Measurements from ENCODE around the gene AIF1.
"Not testable (repeated sequence)": the region's sequence is repeated elsewhere in the genome, so short reads cannot be mapped to it uniquely, and the experiment has no call there.

The AIF1 gene

DNA sequence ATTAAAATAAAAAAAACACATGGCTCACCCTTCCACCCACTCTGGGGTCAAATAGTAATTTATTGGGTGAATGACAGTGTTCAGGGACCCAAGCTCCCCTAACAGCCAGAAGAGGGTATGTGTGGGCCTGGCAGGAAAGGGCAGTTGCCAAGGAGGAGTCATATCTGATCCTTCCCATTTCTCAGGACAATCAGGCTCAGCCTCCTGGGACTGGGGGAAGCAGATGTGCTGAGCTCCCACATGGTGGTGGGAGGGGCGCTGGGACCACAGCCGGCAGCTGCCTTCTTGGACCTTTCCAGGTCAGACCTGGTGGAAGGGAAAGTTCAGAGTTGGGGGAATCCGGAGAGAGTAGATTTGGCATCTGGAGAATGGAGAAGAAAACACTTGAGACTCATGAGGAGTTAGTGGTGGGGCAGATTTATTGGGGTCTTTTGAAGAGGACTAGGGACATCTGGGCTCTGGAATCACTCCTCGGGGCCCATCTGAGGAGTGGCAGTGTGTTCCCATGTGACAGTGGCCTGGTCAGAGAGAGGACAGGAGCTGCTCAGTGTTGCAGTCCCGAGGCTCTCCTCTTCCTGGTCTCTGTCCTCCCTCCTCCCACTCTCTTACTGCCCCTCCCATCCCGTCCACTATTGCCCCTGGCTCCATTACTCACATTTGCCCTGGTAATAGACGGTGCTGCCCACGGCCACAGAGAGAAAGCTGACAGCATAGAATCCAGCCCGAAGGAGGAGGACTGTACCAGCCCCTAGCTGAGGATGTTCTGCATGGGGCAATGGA is 26.0 kb upstream of the AIF1 start:
- Histone ChIP-seq H3K4me1 (ENCODE audit: insufficient read depth, low read length) (peaks cover 6% of the 10 kb centered on the region; the same call in 1 of the 2 replicates), H3K9ac (ENCODE audit: low read depth, low read length) (no peak overlapping the region)

DNA sequence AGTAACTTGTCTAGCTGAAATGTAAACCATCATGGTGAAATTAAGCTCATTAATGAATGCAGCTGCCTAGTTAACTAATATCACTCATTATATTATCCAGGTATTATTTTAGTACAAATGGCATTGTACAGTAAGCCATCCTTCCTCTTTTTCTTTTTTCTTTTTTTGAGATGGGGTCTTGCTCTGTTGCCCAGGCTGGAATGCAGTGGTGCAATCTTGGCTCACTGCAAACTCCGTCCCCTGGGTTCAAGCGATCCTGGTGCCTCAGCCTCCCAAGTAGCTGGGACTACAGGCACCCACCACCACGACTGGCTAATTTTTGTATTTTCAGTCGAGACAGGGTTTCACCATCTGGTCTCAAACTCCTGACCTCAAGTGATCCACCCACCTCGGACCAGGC is 24.3 kb upstream of the AIF1 start:
- not testable (repeated sequence) for H3K36me3 ChIP-seq (ENCODE audit: insufficient read depth, low read length); H3K4me1 ChIP-seq (ENCODE audit: insufficient read depth, low read length); H3K9me3 ChIP-seq (ENCODE audit: control insufficient read depth, insufficient read depth, low read length); H3K9ac ChIP-seq (ENCODE audit: low read depth, low read length)

More for the DNA sequence above, 26.0 kb upstream of the AIF1 start:
- no peaks in the 10 kb centered on the region for H3K9me3 ChIP-seq (ENCODE audit: control insufficient read depth, insufficient read depth, low read length)
- H3K36me3 ChIP-seq (ENCODE audit: insufficient read depth, low read length), result no peaks in the 10 kb centered on the region

DNA sequence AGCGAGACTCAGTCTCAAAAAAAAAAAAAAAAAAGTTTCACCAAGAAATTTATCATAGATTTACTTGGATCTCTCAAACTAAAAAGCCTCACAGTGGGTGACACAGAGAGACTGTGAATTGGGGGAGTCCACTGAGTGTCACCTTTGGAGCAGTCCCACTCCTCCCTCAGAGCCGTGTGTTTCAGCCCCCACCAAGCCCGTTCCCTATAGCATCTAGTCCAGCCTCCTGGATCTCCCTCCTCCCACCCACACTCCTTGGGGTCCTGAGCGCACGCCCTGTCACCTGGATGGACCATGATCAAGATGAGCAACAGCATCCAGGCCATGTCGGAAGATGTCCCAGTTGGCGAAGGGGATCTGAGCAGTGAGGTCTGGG is 22.6 kb upstream of the AIF1 start:
- Histone ChIP-seq H3K9me3 (ENCODE audit: control insufficient read depth, insufficient read depth, low read length) (no peaks in the 10 kb centered on the region), H3K36me3 (ENCODE audit: insufficient read depth, low read length) (no peaks in the 10 kb centered on the region), H3K4me1 (ENCODE audit: insufficient read depth, low read length) (peaks cover 6% of the 10 kb centered on the region; the same call in 1 of the 2 replicates), H3K9ac (ENCODE audit: low read depth, low read length) (no peak overlapping the region)

DNA sequence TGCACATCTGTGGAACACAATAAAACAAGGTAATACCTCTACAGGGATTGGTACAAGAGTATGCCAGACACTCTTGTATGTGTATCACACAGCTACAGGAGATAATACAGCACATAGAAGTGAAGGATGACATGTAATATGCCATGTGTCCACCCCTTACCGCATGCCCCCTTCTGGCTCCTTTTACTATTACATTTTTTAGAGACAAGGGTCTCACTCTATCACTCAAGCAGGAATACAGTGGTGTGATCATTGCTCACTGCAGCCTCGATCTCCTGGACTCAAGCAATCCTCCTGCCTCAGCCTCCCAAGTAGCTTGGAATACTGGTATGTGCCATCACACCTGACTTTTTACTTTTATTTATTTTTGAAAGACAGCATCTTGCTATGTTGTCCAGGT is 18.0 kb upstream of the AIF1 start:
- Histone ChIP-seq H3K9ac (ENCODE audit: low read depth, low read length) (no peak overlapping the region), H3K36me3 (ENCODE audit: insufficient read depth, low read length) (no peaks in the 10 kb centered on the region), H3K9me3 (ENCODE audit: control insufficient read depth, insufficient read depth, low read length) (no peaks in the 10 kb centered on the region), H3K4me1 (ENCODE audit: insufficient read depth, low read length) (peaks cover 4% of the 10 kb centered on the region)

DNA sequence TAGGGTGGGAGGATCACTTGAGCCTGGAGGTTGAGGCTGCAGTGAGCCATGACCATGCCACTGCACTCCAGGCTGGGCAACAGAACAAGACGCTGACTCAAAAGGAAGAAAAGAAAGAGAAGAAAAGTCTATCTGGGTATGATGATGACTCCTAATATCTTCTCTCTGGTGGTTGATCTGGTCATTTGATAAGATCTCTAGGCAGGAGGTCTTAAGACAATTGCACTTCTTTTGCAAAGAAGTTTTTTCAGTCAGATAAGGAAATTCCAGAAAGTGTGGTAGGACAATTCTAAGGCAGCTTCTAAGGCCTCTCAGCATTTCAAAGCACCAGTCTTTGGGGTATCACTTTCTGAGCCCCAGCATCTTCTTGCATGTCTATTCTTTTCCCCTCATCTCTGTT is 7.7 kb upstream of the AIF1 start:
- H3K9me3 ChIP-seq (ENCODE audit: control insufficient read depth, insufficient read depth, low read length), result no peaks in the 10 kb centered on the region
- H3K4me1 ChIP-seq (ENCODE audit: insufficient read depth, low read length), result 0 out of 2 replicates have a peak, but pooled peaks cover 3% of the 10 kb centered on the region
- no peaks in the 10 kb centered on the region for H3K36me3 ChIP-seq (ENCODE audit: insufficient read depth, low read length)
- no peak overlapping the region for H3K9ac ChIP-seq (ENCODE audit: low read depth, low read length)

DNA sequence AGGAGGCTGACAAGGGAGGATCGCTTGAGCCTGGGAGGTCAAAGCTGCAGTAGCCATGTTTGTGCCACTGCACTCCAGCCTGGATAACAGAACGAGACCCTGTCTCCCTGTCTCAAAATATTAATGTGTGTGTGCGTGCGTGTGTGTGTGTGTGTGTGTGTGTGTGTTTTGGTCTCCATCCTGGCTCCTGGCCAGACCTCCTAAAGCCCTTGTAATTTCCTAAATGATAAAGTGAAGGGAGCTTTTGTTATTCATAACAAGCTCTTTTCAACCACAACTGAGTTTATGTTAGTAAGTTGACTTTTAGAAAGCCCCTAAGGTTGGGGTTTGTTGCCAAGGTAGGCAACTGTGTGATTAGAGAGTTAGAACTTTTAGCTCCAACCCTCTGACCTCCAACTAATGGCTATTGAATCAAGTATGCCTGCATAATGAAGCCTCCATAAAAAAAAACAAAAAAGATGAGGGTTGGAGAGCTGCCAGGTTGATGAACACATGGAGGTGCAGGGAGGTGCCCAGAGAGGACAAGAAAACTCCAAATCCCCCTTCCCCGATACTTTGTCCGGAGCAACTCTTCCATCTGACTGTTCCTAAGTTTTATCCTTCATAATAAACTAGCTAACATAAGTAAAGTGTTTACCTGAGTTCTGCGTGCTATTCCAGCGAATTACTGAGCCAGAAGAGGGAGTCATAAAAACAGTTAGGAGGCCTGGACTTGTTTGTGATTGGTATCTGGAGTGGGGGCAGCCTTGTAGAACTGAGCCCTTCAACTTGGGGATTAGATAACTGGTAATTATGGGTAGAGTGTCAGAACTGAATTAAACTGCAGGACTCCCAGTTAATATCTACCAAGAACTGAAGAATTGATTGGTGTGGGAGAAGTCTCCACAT is 5.3 kb upstream of the AIF1 start:
- Histone ChIP-seq H3K9ac (ENCODE audit: low read depth, low read length) (no peak overlapping the region), H3K36me3 (ENCODE audit: insufficient read depth, low read length) (no peaks in the 10 kb centered on the region), H3K9me3 (ENCODE audit: control insufficient read depth, insufficient read depth, low read length) (no peaks in the 10 kb centered on the region), H3K4me1 (ENCODE audit: insufficient read depth, low read length) (peaks cover 10% of the 10 kb centered on the region; the same call in 1 of the 2 replicates)

DNA sequence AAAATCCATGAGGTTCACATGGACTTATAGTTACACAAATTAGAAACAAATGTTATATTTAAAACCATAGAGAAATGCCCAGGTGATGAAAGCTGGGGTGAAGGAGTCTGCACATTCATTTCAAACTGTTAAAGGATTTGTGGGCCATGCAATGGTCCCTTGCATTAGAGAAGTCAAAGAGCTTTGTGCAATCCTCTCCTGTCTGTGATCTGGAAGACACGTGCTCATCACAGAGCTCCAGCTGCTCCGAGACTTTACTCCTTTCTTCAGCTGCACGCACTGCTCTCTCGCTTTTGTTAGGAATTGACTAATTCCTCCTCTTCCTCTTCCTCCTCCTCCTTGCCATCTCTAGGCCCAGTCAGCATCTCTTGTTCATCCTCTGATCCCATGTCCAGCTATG is 4.1 kb upstream of the AIF1 start:
- H3K9ac ChIP-seq (ENCODE audit: low read depth, low read length), result no peak overlapping the region
- peaks cover 22% of the 10 kb centered on the region; the same call in 1 of the 2 replicates for H3K4me1 ChIP-seq (ENCODE audit: insufficient read depth, low read length)
- no peaks in the 10 kb centered on the region for H3K36me3 ChIP-seq (ENCODE audit: insufficient read depth, low read length)
- no peaks in the 10 kb centered on the region for H3K9me3 ChIP-seq (ENCODE audit: control insufficient read depth, insufficient read depth, low read length)

DNA sequence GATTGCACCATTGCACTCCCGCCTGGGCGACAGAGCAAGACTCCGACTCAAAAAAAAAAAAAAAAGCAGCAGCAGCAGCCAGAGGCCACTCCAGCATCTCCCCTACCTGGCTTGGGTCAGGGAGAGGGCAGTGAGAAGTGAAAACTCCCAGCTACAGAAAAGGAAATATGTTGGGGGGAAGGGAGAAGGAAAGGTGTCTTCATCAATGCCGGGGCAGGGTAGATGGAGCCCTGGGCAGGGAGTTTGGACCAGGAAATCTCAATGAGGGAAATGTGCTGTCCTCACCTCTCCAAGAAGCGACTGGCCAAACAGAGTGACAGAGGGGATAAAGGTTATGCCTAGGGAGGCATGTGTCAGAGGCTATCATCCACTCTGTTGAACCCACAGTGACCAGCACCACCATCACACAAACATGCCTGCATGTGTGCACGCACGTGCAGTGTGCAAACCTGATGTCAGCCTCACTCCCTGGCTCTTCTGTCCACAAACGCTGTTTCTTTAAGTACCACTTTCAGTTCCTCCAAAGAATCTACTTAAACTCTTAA is 887 bp upstream of the AIF1 start:
- Histone ChIP-seq H3K4me1 (ENCODE audit: insufficient read depth, low read length) (peaks cover 25% of the 10 kb centered on the region; the same call in 1 of the 2 replicates), H3K9ac (ENCODE audit: low read depth, low read length) (no peak overlapping the region), H3K9me3 (ENCODE audit: control insufficient read depth, insufficient read depth, low read length) (no peaks in the 10 kb centered on the region), H3K36me3 (ENCODE audit: insufficient read depth, low read length) (no peaks in the 10 kb centered on the region)

DNA sequence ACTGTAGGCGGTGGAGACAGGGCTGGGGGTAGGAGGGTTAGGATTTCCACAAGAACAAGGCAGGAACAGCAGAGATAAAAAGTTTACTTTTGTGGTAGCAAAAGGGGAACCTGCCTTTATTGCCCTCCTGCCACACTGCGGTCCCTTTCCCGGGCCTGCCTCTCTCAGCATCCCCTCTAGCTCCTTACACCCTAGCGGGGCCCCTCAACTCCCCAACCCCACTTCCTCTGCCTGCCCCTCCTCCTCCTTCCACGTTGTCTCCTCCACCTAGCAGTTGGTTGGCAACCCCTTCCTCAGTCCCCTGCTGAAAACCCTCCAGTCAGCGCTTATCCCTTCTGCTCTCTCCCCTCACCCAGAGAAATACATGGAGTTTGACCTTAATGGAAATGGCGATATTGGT is 714 bp downstream of the AIF1 start:
- Histone ChIP-seq H3K36me3 (ENCODE audit: insufficient read depth, low read length) (no peaks in the 10 kb centered on the region), H3K9me3 (ENCODE audit: control insufficient read depth, insufficient read depth, low read length) (no peaks in the 10 kb centered on the region), H3K9ac (ENCODE audit: low read depth, low read length) (no peak overlapping the region), H3K4me1 (ENCODE audit: insufficient read depth, low read length) (peaks cover 22% of the 10 kb centered on the region; the same call in 1 of the 2 replicates)

DNA sequence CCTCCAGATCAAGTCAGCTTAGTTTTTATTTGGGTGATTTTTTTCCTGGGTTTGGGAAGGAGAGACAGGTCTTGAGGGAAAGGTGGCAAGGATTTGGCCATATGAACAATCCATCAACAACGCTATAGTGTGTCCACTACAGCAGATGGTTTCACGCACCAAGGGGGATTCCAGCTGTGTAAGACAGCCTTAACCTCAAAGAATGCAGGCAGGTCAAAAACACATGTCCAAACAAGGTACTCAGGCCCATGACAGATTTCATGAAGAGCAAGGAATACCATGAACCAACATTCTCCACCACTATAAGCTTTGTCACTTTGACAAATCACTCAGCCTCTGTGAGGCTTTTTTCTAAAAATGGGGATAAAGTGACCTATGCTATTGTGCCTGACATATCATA is 2.0 kb downstream of the AIF1 start:
- H3K36me3 ChIP-seq (ENCODE audit: insufficient read depth, low read length), result no peaks in the 10 kb centered on the region
- H3K4me1 ChIP-seq (ENCODE audit: insufficient read depth, low read length), result peaks cover 28% of the 10 kb centered on the region; the same call in 1 of the 2 replicates
- no peak overlapping the region for H3K9ac ChIP-seq (ENCODE audit: low read depth, low read length)

DNA sequence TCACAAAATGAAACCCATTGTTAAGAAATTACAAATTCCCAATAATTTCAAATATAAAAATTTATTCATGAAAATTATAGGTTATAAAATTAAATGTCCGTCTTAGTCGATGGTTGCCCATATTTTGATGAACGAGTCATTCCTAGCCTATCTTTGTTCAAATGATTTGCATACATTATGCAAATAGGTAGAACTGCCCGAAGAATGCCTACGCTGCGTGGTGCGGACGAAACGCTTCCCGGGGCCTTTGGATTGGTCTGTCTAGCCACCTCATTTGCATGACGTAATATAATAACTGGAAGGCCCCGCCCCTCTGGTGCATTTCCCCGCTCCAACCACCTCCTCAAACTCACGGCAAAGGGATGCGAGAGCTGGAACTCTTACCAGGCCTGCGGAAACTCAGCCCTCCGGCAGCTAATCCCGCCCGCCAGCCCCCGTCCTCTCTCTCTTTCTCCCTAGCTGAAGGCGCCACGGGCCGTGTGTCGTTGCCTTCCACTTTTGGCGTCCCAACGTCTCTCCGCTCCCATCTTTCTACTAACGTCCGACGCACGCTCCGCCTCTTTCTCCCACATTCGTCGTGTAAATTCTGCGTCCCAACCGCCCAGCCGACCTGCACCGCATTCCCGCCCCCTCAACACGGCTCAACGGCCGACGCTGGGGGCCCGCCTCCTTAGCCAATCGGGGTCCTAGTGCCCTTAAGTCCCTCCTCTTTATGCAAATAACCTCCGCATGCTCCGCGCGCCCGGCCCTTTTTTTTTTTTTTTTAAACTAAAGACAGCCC is 5.0 kb downstream of the AIF1 start:
- Histone ChIP-seq H3K36me3 (ENCODE audit: insufficient read depth, low read length) (peaks cover 22% of the 10 kb centered on the region), H3K4me1 (ENCODE audit: insufficient read depth, low read length) (peaks cover 22% of the 10 kb centered on the region), H3K9ac (ENCODE audit: low read depth, low read length) (peak overlapping the region; percentile 93), H3K9me3 (ENCODE audit: control insufficient read depth, insufficient read depth, low read length) (no peaks in the 10 kb centered on the region)

More for the DNA sequence above, 2.0 kb downstream of the AIF1 start:
- H3K9me3 ChIP-seq (ENCODE audit: control insufficient read depth, insufficient read depth, low read length), result no peaks in the 10 kb centered on the region

DNA sequence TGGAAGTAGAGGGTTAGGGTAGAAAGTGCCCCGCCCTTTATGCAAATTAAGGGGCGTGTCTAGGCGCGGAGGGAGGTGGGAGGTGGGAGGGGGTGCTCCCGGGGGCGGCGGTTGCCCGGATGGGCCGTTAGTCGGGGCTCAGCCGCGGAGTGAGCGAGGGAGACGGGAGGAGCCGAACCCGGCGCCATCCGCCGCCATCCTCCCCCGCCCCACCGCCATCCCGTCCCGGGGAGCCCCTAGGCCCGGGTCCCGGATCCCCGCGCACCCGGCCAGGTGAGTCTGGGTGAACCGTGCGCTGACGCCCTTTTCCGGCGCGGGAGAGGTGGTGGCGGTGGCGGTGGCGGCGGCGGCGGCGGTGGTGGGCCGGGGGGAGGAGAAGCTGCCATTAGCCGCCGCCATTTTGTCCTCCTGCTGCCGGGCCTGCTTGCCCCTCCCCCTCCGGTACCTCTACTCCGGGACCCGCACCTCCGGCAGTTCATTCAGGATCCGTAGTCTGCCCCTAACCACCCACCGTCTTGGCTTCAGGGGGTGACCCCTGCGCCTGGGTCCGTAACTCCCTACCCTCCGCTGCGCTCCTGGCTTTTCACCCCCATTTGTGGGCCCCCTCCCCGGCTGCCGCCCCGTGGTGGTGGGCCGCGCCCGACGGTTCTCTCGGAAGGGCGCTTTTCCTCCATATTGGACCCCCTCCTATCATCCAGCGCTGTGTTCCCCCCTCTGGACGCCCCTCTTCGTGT is 5.7 kb downstream of the AIF1 start, which contains the start of gene PRRC2A:
TSS of gene PRRC2A (plus strand) at position 130 of the 734 bp plus-strand sequence. CDS start 2,075 bp downstream, outside the sequence.
- Histone ChIP-seq H3K36me3 (ENCODE audit: insufficient read depth, low read length) (peaks cover 29% of the 10 kb centered on the region), H3K4me1 (ENCODE audit: insufficient read depth, low read length) (peaks cover 15% of the 10 kb centered on the region), H3K9ac (ENCODE audit: low read depth, low read length) (peak within 1 kb of the TSS; percentile 97), H3K9me3 (ENCODE audit: control insufficient read depth, insufficient read depth, low read length) (no peaks in the 10 kb centered on the region)

DNA sequence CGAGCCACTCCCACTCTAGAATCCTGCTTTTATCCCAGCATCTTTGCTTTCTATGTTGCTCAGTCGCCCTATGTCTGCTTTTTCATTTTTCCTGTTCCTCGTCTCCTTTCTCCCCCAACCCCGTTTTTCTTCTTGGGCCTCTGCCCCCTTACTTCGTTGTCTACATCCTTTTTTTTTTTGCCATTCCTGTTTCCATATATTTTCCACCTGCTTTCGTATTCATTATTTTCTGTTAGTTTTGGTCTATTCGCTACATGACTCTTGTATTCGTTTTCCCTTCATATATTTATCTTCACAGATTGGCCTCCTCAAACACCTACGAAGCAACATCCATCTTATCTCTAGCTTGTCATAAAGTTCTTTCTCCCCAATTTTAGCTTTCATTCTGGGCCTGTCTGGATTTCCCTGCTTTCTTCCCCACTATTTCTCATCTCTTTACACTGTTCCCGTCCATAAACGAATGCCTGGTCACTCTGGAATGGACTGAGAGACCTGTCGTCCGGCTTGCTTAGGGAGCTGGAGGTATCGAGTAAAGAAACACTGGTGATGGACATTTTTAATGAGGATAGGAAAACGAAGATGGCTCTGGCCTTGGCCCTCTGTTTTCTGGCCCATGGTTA is 6.4 kb downstream of the AIF1 start:
- Histone ChIP-seq H3K9me3 (ENCODE audit: control insufficient read depth, insufficient read depth, low read length) (no peaks in the 10 kb centered on the region), H3K9ac (ENCODE audit: low read depth, low read length) (peak overlapping the region; percentile 97), H3K4me1 (ENCODE audit: insufficient read depth, low read length) (peaks cover 10% of the 10 kb centered on the region), H3K36me3 (ENCODE audit: insufficient read depth, low read length) (peaks cover 33% of the 10 kb centered on the region)

Measured in ES-I3 (cell line).